HEK293T (cell line): ENCODE measurements around the gene TP53TG3B.
"Not testable (repeated sequence)": the region's sequence is repeated elsewhere in the genome, so short reads cannot be mapped to it uniquely, and the experiment has no call there.

Experiments used
- CTCF ChIA-PET: fragments of 350-600 bp; formaldehyde crosslinking; extraction: SDS; loops from one replicate; lab custom pipeline; 2021; ENCODE audit warnings: antibody characterized with exemption, inconsistent platforms; lab: Yijun Ruan, JAX
- POLR2A ChIA-PET: fragments of 350-600 bp; formaldehyde crosslinking; extraction: SDS; loops from one replicate; lab custom pipeline; 2020; ENCODE audit warnings: antibody characterized with exemption, inconsistent platforms; lab: Yijun Ruan, JAX
- DNase-seq: peaks from one replicate; pipeline ENCODE4 v3.0.0; 2012; ENCODE audit warnings: mixed read lengths; ENCODE audit errors: extremely low spot score

Gene TP53TG3B, protein sequence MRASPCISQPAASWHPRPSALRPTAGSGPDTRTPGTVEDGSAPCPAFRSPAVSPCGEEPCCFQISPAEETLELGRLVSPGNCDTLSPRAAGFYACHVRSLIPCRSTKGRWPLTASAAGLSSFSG

GRCh38 chr16:33360541-33360940 lies at the start of gene TP53TG3B:
TP53TG3B (plus strand) TSS chr16:33360841; CDS start chr16:33360909, 68 bp downstream.
- DNase-seq, POLR2A ChIA-PET, CTCF ChIA-PET: not testable (repeated sequence)

DNA sequence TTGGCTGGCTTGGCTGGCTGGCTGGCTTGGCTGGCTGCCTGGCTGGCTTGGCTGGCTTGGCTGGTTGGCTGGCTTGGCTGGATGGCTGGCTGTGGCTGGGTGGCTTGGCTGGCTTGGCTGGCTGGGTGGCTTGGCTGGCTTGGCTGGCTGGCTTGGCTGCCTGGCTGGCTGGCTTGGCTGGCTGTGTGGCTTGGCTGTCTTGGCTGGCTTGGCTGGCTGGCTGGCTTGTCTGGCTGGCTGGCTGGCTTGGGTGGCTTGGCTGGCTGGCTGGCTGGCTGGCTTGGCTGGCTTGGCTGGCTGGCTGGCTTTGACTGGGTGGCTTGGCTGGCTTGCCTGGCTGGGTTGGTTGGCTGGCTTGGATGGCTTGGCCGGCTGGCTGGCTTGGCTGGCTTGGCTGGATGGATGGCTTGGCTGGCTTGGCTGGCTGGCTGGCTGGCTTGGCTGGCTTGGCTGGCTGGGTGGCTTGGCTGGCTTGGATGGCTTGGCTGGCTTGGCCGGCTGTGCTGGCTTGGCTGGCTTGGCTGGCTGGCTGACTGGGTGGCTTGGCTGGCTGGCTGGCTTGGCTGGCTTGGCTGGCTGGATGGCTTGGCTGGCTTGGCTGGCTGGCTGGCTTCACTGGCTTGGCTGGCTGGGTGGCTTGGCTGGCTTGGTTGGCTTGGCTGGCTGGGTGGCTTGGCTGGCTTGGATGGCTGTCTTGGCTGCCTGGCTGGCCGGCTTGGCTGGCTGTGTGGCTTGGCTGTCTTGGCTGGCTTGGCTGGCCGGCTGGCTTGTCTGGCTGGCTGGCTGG lies 24.2 kb upstream of the TP53TG3B start:
- DNase-seq, CTCF ChIA-PET, POLR2A ChIA-PET: not testable (repeated sequence)

DNA sequence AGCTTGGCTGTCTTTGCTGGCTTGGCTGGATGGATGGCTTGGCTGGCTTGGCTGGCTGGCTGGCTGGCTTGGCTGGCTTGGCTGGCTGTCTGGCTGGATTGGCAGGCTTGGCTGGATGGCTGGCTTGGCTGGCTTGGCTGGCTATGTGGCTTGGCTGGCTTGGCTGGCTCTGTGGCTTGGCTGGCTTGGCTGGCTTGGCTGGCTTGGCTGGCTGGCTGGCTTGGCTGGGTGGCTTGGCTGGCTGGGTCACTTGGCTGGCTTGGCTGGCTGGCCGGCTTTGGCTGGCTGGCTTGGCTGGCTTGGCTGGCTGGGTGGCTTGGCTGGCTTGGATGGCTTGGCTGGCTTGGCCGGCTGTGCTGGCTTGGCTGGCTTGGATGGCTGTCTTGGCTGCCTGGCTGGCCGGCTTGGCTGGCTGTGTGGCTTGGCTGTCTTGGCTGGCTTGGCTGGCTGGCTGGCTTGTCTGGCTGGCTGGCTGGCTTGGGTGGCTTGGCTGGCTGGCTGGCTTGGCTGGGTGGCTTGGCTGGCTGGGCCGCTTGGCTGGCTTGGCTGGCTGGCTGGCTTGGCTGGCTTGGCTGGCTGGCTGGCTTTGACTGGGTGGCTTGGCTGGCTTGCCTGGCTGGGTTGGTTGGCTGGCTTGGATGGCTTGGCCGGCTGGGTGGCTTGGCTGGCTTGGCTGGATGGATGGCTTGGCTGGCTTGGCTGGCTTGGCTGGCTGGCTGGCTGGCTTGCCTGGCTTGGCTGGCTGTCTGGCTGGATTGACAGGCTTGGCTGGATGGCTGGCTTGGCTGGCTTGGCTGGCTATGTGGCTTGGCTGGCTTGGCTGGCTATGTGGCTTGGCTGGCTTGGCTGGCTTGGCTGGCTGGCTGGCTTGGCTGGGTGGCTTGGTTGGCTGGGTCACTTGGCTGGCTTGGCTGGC lies 22.8 kb upstream of the TP53TG3B start:
- DNase-seq, CTCF ChIA-PET, POLR2A ChIA-PET: not testable (repeated sequence)

- CTCF ChIA-PET, POLR2A ChIA-PET, DNase-seq: not testable (repeated sequence)
Observed at GRCh38 chr16:33338543-33338951, 22.1 kb upstream of the TP53TG3B start.

DNA sequence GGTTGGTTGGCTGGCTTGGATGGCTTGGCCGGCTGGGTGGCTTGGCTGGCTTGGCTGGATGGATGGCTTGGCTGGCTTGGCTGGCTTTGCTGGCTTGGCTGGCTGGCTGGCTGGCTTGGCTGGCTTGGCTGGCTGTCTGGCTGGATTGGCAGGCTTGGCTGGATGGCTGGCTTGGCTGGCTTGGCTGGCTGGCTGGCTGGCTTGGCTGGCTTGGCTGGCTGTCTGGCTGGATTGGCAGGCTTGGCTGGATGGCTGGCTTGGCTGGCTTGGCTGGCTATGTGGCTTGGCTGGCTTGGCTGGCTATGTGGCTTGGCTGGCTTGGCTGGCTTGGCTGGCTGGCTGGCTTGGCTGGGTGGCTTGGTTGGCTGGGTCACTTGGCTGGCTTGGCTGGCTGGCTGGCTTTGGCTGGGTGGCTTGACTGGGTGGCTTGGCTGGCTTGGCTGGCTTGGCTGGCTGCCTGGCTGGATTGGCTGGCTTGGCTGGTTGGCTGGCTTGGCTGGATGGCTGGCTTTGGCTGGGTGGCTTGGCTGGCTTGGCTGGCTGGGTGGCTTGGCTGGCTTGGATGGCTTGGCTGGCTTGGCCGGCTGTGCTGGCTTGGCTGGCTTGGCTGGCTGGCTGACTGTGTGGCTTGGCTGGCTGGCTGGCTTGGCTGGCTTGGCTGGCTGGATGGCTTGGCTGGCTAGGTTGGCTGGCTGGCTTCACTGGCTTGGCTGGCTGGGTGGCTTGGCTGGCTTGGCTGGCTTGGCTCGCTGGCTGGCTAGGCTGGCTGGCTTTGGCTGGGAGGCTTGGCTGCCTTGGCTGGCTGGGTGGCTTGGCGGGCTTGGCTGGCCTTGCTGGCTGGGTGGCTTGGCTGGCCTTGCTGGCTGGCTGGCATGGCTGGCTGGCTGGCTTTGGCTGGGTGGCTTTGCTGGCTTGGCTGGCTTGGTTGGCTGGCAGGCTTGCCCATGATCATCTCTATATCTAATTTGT lies 21.3 kb upstream of the TP53TG3B start:
- DNase-seq, CTCF ChIA-PET, POLR2A ChIA-PET: not testable (repeated sequence)
